Measurements from ENCODE around the gene BUD13. TPM values are rescaled to one million over a fixed set of nuclear protein-coding genes. Genes with fewer than 3 reads are reported as not detected.
"Not testable (repeated sequence)": the region's sequence is repeated elsewhere in the genome, so short reads cannot be mapped to it uniquely, and the experiment has no call there.

BUD13 gene
- polyA plus RNA-seq, 1 donor: 19.6 TPM

DNA sequence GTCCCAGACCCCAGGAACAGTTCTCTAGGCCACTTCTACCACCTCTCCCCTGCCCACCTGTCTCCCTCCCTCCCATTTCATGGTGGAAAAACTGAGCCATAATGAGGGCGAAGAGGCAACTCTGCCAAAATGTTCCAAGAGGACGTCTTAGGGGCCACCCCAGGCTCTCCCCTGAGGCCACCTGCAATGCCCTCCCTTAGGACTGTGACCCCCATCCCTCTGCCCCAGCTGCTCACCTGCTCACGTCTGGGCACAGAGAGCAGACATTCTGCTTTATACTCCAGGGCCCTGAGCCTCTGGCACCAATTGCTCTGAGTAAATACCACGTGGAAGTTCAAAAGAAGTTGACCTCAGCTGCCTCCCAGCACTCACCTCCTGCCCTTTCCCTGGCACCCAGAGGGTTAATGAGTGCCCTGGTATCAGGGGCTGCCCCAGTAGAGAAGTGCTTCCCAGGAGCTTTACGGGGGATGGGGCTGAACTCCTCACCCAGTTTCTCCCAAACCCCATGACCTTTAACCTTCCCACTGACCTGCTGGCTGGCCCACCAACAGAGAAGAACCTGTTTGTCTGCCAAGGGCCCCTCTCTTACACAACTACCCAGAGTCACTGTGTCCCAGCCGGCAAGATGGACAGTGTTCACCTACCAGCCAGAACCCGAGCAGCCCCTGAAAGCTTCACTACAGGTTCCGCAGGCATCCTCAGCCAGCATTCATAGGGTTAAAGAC lies 19.5 kb upstream of the BUD13 start:
- DNase-seq: no peak

DNA sequence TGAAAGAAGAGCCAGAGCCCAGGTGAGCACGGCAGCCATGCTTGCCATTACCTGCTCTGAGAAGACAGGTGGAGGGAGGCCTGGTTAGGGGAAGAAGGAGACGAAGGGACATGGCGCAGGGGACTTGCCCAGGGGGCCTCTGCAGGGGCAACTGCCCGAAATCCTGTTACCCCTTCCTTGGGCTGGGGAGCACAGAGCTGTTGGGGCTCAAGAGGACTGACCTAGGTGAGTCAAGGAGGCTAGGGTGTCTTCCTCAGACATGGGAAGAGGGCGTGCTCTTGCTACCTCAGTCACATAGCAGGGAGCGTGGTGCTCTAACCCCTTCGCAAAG lies 19.0 kb upstream of the BUD13 start, which contains the start of gene APOA5:
APOA5 (minus strand) TSS at position 67 of the 331 bp plus-strand sequence; CDS start at position 48, 19 bp downstream.
- DNase-seq: no peak

DNA sequence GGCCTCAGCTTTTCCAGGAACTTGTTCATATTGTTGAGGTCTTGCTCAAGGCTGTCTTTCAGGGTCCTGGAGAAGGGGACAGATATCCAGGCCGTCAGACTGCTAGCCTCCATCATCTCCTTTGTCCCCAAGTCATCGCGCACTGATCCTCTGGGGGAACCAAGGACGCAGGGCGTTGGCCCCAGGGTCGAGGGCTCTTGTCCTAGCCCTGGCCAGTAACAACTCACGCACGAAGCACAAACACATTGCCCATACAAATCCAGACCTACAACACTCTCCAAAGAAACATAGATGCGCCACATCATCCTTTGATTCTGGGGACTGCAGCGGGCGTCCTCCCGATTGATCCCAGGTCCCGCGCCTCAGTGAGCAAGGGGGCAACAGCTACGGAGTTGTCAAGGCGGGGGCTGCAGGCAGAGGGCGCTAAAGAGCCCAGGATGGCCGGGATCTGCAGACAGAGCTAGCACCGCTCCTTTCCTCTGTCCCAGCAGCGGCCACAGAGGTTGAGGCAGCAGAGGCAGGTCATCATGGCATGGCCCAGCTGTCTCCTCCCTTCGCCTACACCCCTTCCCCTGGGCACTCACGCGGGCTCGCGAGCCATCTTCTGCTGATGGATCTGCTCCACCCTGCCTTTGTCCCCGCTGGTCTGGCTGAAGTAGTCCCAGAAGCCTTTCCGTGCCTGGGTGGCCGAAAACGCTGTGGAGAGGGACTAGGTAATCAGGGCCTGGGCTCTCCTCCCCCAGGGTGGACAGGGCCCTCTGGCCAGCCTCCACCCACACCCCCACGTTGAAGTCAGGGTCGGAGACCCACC lies 18.4 kb upstream of the BUD13 start:
- peak; percentile 55 for DNase-seq

DNA sequence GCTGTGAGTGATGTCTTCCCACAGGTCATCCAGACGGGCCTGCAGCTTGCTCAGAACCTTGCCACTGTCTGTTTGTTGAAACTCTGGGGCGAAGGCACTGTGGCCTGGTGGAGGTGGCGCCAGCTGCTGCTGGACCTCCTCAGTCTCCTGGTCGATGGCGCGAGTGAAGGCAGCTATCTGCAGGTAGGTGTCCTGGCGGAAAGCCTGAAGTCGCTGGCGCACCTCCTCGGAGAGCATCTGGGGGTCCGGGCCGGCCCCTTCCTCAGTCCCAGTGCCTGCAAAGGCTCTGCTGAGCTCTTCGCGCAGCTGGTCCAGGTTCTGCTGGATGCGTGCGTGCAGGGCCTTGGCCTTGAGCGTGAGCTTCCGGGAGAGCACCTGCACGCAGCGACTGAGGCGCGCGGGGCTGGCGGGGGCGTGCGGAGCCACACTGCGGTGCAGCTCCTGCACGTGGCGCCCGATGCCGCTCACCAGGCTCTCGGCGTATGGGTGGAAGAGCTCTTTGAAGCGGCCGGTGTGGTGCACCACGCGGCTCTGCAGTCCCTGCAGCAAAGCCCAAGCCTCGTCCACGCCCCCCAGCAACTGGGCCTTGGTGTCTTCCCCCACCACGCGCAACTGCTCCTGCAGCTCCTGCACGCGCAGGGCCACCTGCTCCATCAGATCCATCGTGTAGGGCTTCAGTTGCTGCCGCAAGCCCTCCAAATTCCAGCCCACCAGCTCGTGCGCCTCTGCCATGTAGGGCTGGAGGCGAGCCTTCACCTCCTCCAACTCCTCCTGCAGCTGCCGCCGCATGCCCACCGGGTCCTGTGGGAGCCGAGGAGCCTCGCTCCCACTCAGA lies 17.6 kb upstream of the BUD13 start:
- no peak for DNase-seq

DNA sequence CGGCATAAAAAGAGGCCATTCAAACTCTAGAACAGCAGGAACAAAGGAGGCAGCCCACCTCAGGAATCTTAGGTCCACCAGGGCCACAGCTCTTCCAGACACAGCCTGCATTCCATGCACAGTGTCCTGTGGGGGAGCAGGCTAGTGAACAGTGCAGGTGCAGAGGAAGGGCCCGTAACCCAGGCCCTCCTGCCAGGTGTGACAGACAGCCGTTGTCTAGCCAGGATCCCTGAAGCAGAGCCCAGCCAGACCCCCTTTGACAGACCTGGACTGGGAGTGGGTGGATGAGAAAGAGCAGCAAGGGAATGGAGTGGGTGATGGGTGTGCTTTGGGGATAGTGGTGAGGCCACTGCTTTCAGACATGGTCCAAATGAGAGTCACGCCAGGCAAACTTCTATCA lies 16.2 kb upstream of the BUD13 start:
- no peak for DNase-seq

DNA sequence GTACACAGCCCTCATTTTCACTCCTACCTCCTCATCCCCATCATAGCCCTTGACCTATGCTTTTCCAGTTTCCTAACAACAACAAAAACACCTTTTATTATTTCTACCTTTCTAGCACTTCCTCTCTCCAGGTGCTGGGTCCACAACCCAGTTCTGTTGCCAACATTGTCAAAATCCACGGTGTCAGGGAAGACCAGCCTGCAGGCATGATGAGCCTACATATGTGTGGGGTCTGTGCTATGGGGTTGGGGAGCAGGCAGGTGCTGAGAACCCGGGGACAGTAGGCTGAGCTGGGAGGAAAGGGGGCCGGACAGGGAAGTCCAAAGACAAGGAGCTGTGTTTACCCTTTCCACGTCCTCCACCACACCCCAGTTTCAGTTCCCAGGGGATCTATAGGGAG lies 15.7 kb upstream of the BUD13 start:
- DNase-seq: no peak

DNA sequence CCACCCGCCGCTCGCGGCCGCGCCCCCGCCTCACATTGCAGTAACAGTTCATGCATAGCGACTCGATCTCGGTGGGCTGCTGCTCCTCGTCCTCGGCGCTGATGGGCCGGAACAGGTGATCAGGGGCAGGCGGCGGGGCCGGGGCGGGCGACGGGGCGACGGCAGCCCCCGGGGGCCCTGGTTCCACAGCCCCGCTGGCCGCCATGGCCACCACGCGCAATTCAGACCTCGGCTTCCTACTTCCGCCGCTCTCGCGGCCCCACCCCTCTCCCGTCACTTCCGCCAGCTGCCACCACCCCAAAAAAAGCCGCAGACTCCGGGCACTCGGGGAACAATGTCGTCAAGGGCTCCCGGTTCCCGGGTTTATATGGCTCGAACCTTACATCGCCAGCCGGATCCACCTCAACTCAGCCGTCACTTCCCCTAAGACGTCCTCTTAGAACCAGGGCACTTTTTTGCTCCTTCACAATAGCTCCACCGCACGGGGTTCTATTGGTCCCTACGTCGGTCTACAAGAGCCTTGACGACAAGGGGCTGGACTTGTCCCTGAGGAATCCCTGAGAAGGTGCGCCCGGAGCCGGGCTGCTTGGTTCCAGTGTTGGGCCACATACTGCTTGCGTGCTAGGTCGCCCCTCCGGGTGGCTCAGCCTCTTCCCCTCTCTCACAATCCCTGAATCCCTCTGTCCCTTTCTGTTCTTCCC lies 15.1 kb upstream of the BUD13 start, which contains the start of gene ZPR1:
ZPR1 (minus strand) TSS at position 238 of the 701 bp plus-strand sequence; CDS start at position 205, 33 bp downstream.
- peak; percentile 82 for DNase-seq

DNA sequence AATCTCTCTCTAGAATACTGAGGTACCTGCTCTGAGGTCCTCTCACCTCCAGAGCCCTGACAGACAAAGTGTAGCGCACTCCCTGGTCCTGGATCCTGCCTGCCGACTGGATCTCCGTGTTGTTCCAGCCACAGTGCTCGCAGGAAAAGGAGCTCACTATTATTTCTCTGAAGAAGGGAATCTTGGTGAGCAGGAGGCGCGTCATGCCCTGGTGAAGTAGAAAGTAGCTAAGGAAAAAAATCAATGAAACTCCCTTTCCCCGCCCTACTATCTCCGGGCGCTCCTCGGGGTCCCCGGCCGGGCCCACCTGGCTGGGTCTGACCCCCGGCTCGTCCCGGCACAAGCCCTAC lies 14.6 kb upstream of the BUD13 start:
- no peak for DNase-seq

DNA sequence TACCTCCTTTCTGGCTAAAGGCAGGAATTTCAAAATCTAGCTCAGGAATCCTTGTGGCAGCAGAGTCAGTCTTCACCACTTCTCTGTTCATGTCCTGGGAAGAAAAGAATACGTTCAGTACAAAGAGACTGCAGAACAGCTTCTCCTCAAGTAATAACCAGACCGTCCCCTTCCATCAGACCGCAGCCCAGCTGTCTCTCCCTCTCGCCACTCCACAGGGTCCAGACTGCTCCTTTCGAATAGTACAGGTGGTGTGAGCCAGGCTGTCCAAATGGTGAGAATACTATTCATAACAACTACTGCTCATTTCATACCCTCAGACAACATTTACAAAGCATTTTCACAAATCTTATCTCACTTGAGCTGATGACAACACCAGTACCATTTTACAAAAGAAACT lies 14.2 kb upstream of the BUD13 start:
- no peak for DNase-seq

DNA sequence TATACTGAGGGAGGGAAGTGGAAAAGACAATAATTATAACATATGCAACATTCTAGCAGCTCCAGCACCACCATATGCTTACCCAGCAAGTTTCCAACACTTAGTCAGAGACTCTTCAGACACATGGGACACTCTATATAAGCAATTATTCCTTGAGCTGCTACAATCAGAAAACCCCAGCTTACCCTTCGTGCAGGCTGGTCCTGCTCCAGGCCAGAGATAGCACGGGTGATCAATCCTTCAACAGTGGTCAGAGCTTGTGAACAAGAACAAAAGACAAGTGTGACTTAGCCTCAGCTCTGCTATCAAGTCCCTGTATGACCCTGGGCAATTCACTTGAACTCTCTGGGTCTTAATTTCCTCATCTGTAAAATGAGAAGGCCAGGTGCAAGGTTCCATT lies 13.5 kb upstream of the BUD13 start:
- no peak for DNase-seq

DNA sequence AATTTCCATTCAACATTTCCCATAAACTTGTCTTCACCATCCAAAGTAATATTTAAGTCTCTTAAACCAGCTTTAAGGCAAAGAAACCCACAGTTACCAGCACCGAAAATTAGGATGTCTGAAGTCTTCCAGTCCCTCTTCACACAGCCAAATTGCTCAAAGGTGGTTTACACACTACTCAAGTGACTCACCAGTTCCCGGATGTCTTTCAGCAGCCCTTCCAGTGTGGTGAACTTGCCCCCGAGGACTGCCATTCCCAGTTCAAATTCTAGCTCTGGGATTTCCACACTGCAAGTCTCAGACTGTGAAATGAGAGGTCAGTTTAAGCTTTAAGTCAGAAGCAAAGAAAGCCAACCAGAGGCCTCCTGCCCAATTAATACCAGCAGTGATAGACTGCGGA lies 9.9 kb upstream of the BUD13 start:
- no peak for DNase-seq

DNA sequence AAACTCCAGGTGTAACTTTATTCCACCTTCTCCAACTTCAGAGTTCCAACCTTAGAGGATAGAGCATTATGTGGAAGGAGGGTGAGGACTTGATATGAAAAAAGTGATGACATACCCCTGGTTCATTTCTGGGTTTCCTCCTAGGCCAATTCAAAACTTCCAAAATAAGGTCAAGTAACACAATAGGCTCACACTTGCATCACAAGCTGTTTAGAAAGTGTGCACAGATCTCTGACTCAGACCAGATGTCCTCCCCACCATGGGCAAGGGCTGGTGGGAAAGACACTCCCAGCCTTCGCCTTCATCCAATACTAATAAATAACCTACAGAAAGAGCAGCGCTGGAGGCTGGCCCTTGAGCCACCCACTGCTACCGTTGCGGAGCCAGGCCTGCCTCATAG lies 5.8 kb upstream of the BUD13 start:
- no peak for DNase-seq

DNA sequence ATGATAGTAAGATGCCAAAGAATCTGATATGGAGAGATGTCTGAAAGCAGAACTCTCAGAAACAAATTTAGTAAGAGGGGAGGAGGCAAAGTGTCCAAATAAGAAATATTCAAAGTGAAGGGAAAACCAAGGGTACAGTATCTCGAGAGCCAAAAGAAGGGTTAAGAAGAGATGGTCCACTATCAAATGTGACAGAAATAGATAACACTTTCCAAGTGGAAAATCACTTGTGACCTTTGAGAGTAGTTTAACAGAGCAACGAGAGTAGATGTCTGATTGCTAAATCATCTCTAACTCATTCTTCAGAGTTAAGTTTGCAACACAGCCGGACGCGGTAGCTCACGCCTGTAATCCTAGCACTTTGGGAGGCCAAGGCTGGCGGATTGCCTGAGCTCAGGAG lies 4.3 kb upstream of the BUD13 start:
- no peak for DNase-seq

DNA sequence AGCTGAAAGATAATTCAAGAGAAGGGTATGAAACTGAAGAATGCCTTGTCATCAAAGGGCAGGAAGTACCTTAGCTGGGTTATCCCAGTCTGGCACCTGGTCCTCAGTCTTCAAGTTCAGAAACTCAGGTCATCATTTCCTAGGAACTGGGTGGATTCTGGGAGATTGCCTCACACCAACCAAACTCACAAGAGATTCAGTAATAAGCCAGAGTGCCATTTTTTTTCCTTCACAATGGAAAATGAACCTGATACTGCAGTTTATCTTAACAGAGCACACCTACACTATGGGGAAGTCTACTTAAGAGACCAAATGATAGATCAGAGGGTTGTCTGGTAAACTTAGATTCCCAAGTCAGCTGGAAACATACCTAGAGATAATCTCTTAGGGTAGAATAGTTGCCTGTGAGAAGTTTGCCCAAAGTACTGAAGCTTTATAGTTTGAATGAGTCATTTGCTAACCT lies 3.8 kb upstream of the BUD13 start:
- DNase-seq: no peak

DNA sequence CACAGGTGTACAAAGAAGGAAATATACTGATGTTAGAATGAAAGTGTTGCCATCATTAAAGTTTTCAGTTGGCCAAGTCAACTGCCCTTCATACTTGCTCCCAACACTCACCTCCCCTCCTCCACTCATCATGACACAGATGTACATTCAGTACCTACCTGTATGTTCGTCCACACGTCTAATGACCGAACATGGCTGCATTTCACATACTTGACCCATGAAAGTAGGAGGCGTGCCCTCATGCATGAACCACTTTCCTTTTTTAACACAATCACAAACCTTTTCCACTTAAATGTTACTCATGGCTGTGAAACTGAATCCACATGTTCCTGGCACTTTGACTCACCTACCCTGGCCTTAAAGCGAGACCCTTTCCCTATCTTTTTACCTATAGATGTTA lies 3.2 kb upstream of the BUD13 start:
- no peak for DNase-seq

DNA sequence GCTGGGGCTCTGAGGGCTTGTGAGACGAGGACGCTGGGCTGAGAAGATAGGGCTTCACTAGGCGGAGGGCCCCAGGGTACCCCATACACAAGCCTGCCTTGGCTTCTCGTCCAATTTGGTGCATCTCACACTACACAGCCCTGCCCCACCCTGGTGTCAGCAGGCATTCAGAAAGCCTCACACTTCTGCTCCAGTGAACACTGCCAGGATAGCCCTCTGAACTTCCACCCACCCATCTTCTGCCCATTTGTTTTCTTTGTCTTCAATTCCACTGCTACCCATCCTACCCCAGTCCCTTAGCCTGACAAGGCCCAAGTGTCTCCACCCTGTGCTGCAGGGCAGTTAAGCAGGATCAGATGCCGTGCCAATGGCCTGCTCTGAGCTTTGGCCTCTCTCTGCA lies 1.9 kb upstream of the BUD13 start:
- no peak for DNase-seq

DNA sequence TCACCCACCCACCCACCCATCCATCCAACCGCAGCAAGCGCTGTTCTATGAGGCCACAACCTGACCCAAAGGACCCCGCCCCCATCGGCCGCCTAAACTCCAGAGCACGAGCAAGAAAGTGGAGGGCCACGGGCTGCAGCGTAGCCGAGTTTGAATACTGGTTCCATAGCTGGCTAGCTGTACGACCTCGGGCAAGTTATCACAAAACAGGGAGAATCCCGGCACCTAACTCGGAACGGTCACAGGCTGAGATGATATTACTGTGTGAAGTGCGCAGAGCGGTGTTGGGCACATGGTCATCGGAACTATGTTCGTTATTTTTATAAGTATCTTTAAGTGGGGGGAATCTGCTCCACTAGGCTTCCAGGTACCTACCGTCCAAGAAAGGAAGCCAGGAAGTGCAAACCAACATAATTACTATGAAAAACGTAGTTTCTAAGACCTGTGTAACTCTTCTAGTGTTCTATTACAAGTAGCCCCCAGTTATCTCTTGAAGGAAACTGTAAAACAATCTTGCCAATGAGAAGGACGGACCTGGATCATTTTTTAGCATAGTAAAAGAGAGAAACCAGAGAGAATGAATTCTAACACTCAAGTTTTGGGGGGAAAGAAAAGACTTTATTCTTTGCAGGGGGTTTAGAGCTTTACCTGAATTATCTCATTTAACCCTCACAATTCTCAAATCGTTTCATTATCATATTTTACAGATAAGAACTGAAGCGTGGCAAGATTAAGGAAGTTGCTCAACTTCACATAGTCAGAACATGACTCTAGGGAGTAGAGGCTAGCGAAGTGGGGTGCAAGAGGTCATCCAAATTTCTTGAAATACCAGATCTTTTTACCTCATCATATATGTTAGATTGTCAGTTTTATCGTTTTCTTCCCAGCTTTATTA lies 663 bp upstream of the BUD13 start:
- no peak for DNase-seq

DNA sequence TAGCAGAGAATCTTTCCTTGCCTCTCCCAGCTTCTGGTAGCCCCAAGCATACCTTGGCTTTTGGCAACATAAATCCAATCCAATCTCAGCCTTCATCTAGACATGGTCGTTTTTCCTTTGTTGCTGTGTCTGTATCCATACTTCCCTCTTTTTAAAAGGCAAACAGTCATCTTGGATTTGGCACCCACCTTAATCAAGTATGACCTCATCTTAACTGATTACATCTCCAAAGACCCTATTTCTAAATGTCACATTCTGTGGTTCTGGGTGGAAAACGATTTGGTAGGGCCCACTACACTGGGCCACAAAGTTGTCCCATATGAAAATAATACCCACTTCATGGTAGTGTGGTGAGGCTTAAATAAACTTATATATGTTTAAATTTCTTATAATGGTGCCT lies 852 bp downstream of the BUD13 start:
- DNase-seq: no peak

DNA sequence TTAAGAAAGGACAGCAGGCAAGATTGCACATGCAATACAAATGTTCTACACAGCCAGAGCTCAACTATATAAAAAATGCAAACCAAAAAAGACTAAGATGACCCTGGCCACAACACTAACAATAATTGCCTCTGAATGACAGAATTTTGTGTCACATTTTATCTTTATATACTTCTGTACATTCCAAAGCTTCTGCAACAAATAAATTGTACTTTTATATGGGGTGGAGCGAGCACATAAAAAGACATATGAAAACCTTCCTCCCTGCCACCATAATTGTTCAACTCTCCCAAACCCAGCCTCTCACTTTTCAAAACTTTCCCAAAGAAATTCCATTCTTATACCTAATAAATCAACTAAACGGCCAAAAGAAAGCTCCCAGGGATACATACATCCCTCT lies 10.7 kb downstream of the BUD13 start:
- DNase-seq: no peak

DNA sequence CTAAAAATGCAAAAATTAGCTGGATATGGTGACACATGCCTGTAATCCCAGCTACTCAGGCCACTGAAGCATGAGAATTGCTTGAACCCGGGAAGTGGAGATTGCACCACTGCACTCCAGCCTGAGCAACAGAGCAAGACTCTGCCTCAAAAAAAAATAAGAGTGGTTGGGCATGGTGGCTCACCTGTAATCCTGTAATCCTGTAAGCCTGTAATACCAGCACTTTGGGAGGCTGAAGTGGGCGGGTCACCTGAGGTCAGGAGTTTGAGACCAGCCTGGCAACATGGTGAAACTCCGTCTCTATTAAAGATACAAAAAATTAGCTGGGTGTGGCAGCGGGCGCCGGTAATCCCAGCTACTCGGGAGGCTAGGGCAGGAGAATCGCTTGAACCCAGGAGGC lies 16.7 kb downstream of the BUD13 start:
- not testable (repeated sequence) for DNase-seq

DNA sequence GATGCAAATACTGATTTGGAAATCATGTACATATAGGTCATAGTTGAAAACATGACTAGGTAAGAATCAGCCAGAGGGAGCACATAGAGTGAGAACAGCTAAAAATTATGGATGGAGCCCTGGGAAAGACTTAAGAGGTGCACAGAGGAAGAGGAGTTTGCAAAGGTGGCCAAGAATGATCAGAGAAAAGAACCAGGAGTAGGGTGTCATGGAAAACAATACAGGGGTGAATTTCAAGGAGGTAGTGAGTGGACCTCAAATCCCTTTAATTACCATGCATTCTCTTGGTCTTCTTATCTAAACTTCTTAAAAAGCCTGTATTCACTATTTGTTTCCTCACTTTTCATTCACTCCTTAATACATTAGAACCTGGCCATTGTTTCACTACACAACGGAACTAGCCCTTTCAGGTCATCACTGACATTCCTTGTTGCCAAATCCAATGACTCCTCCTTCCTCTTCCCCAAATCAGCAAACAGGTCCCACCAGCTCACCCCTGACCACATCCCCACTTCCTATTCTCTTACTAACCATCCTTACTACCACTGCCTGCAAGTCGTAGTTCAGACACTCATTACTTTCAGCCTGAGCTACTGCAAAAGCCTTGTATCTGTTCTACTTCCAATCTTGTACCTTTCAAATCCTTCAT lies 22.6 kb downstream of the BUD13 start:
- DNase-seq: no peak
